HepG2 (cell line): ENCODE data around the gene PRPF18.

Experiments
- NR3C1 ChIP-seq: sonication (generic); formaldehyde crosslinking; IDR thresholded peaks from 2 replicates; pipeline ENCODE4 v1.4.0; 2020; ENCODE audit warnings: missing genetic modification reagents
- ZNF253 ChIP-seq: sonication (generic); formaldehyde crosslinking; IDR thresholded peaks from 2 replicates; pipeline ENCODE4 v1.8.0; 2022; ENCODE audit warnings: mild to moderate bottlenecking, missing genetic modification reagents, borderline replicate concordance
- ZNF280B ChIP-seq: sonication (generic); formaldehyde crosslinking; IDR thresholded peaks from 2 replicates; pipeline ENCODE4 v1.5.0; 2020; ENCODE audit warnings: missing genetic modification reagents, mild to moderate bottlenecking, borderline replicate concordance
- ZNF572 ChIP-seq: sonication (generic); formaldehyde crosslinking; IDR thresholded peaks from 2 replicates; pipeline ENCODE4 v1.5.1; 2020; ENCODE audit warnings: mild to moderate bottlenecking, missing genetic modification reagents
- TF ChIP-seq, protein P1 (sequence below): sonication (generic); formaldehyde crosslinking; IDR thresholded peaks from 2 replicates; pipeline ENCODE4 v1.5.0; 2020; ENCODE audit warnings: mild to moderate bottlenecking, missing genetic modification reagents, moderate library complexity

DNA sequence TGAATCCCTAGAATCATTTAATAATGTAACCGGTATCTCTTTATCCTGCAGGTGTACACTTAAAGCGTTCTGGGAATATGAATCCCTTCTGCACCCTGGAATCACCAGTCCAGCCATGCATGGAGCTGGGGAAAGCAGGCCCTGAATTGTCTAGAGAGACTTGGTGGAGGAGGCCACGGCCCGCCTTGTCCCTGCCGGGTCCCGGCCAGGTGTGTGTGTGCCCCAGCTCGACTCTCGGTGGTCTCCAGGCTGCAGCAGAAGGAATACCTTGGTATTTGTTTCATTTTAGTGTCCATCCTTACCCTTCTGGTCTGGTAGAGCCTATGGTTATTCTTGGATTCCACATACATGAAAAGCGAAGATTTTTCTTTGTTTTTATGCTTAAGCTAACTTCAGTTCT lies 58.1 kb downstream of the PRPF18 start:
- TF ChIP-seq ZNF253 (CRISPR knock-in tag) (no peak), ZNF280B (CRISPR knock-in tag) (no peak), ZNF572 (CRISPR knock-in tag) (no peak), NR3C1 (CRISPR knock-in tag) (no peak)
- TF ChIP-seq, protein P1, sequence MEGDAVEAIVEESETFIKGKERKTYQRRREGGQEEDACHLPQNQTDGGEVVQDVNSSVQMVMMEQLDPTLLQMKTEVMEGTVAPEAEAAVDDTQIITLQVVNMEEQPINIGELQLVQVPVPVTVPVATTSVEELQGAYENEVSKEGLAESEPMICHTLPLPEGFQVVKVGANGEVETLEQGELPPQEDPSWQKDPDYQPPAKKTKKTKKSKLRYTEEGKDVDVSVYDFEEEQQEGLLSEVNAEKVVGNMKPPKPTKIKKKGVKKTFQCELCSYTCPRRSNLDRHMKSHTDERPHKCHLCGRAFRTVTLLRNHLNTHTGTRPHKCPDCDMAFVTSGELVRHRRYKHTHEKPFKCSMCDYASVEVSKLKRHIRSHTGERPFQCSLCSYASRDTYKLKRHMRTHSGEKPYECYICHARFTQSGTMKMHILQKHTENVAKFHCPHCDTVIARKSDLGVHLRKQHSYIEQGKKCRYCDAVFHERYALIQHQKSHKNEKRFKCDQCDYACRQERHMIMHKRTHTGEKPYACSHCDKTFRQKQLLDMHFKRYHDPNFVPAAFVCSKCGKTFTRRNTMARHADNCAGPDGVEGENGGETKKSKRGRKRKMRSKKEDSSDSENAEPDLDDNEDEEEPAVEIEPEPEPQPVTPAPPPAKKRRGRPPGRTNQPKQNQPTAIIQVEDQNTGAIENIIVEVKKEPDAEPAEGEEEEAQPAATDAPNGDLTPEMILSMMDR (CRISPR knock-in tag), result no peak
